GM18517 (cell line): ENCODE data around the gene RAVER2.
A peak's percentile ranks its signal among the peaks of the same experiment; 100 is the strongest.

Source experiments
- ATAC-seq: cut with Tn5 transposase; IDR thresholded peaks from one replicate; pipeline ENCODE4 v1.9.1; 2021; ENCODE audit warnings: mild to moderate bottlenecking, moderate library complexity; ENCODE audit not compliant: unreplicated experiment

The RAVER2 gene

DNA sequence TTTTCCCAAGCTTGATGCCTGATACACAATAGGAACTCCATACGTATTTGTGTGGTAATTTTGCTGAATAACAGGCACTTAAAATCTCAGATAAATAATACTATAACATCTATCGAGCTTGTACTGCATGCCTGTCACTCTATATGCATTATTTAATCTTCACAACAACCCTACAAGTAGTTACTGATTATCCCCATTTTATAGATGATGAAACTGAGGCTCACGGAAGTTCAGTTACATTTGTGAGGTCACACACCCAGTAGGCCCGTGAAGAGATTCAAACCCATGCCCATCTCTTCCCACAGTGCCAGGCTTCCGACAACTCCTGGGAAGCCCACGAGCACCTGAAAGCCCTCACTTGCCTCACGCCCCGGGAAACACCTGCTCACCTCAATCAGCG is 98.8 kb downstream of the RAVER2 start:
- no peak for ATAC-seq

DNA sequence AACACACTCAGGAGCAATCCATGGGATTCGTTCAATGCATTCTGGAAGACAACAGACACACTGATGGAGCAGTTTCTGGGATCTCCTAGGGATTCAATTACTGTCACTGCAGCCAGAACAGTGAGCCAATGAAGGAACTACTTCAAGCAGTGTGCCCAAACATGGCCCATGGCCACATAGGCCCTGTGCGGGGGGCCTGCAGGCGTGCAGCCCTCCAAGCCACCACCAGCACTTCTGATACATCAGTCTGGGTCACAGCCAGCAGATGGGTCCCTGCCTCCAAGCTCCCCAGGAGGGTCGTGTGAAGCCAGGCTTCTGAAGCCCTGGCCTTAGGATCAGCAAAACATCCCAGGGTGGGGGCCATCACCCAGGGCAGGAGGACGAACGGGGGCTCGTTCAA is 99.3 kb downstream of the RAVER2 start:
- no peak for ATAC-seq

DNA sequence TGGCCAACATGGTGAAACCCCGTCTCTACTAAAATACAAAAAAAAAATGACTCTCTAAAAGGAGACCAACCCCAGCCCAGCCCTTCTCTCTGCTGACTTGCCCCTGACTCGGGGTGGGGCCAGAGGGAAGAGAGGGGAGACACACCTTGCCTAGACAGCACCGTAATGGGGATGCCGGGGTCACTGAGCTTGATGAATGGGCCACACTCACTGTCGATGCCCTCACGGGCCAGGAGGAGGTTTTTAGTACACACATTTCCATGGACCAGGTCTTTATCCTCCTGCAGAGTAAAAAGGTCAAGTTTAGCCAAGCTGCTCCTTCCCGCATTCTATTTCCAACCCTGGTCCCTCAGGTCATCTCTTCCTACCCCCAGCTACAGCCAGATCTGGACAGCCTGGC is 99.7 kb downstream of the RAVER2 start:
- ATAC-seq: no peak

DNA sequence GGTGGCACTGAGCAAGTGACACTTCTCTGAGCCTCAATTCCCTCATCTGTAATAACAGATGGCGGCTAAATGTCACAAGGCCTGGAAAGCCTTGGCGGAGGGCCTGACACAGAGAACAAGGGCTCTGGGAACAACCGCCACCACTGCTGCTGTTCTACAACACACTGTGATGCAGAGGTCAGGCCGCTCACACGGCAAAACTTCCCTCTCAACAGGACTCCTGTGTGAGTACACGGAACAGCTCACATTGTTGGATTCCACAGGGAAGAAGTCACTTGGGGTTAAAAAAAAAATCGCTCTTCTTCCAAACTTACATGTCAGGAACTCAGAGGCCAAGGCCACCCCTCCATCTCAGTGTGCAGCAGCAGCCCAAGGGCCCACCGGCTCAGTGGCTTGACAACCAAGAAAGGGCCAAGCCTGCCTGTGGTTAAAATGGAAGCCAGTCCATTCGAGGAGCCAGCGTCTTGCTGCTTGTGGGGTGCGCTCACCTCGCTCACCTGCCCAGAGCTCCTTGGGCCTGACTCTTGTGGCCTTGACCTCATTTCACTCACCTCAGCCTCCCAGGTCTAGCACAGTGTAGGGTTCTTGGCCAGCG is 101.1 kb downstream of the RAVER2 start:
- ATAC-seq: no peak

DNA sequence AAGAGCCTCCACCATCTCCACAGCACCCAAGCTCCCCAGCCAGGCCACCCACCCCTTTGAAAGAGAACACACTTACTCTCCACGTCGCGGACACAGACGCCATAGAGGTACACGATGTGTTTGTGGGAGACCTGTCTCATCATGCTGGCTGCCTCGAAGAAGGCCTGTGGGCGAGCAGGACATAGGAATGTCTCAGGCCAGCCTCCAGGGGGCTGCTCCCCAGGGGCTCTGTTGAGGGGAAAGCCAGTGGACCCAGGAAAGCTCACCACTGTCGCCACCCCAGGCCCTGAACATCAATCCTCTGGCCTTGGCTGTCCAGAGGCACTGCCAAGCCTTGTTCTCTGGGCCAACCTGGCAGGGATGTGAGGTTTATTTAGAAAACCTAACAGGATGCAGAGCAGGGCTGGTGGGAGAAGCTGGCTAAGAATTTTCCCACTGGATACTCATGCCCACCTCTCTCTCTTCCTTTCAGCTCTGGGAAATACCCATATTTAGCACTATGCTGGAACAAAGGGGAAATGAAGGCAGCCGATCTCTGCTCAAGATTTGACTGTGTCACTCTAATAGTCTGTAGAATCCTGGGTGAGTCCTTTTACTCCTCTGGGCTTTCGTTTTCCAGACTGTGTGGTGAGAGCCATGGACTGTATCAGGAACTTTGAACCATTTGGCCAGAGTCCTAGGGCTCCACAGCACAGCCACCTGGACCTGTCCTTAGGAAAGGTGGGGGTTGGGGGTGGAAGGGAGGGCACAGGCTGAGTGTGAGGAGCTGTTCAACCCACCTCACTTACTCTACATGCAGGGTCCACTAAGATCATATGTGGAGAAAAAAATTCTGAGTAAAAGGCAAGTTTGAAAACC is 101.9 kb downstream of the RAVER2 start:
- no peak for ATAC-seq

DNA sequence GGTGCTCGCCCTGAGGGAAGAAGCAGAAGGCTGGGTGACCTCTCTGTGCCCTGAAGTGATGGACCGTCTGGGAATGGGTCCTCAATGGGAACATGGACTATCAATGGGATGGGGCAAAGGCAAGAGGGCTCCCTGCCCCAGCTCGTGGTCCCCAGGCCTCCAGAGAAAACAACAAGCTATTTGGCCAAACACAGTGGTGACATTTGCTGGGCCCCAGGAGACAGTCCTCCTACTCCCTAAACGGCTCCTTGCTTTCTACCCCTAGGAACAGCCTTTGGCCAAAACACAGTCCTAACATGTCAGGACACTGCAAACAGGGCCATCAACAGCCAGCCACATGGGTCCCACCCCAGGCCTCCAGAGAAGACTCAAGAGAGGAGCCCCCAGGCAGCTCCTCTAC is 102.8 kb downstream of the RAVER2 start:
- ATAC-seq: no peak

DNA sequence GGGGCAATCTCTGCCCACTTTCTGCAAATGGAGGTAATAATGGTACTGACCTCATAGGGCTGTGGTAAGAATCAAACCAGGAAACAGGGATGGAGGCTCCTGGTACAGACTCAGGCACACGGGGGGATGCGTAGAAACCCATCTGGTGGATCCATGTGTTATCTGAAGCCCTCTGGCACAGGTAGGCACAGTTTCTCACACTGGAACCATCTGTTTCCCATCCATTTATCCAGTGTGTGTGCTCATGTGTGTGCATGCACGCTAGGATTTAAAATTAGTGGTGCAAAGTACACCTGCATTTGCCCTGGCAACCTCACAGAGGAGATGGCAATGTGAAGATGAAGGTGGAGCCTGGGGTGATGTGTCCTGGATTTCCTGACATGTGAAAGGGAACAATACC is 103.3 kb downstream of the RAVER2 start:
- ATAC-seq: no peak

DNA sequence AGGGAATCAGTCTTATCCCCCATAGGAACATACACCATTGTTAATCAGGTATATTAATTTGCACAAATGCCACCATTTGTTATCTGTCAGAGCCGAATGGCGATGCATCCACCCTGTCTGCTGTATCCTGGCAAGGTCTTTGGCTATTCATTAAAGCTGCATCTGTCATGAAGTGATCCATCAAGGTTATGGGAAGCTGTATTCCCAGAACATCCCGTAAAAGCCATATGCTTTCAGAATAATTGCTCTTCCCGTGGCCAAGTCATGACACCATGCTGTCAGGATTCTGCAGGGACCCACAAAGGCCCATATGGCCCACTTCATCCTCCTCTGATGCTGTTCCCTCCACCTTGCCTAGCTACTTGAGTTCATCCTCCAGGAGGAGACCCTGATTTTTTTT is 103.9 kb downstream of the RAVER2 start:
- no peak for ATAC-seq

DNA sequence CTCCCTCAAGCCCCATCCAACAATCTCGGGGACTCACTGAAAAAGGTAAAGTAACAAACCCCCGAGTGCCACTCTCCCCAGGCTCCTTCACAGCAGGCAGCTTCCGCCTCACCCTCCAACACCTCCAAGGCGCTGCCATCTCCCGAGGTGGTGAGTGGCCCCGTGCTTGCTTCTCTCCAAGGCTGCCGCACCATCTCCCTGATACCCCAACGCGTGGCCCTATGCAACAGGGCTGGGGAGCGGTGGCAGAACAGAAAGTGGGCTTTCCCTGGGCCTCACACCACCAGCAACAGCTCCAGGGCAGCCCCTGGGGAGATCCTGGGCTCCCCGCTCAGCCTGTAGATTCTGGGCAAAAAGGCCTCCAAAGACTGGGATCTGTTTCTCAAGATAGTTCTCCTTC is 105.1 kb downstream of the RAVER2 start:
- ATAC-seq: no peak

DNA sequence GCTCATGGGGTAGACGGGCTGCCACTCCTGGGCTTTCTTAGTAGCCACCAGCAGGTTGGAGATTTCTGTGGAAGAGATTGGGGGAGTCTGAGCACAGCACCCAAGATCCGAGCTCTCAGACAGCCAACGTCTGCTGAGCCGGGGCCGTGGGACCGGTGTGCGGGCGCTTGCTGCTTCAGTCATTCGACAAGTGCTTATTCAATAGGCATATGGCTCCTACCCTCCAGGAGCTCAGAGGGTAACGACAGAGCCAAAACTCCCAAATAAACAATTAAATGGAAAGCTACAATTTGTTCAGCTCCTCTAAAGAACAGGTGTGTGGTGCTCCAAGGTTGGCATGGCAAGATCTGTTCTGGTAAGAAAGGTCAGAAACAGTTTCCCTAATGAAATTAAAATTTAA is 106.0 kb downstream of the RAVER2 start:
- no peak for ATAC-seq

DNA sequence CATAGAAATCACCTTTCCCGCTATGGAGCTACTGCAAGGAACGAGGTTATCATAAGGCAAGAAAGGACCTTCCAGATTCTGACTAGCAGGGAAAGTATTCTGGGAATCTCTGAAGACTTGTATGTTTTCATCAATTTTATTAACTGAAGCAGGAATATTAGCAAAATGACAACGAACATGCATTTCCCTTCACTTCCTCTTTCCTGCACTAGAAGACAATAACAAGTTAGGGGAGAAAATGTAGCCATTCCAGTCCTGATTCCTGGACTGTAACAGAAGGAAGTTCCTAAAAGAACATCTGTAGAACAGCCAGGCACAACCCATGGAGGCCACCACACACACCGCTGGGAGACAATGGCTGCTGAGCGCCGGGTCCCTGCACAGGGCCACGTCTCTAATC is 106.8 kb downstream of the RAVER2 start:
- no peak for ATAC-seq

DNA sequence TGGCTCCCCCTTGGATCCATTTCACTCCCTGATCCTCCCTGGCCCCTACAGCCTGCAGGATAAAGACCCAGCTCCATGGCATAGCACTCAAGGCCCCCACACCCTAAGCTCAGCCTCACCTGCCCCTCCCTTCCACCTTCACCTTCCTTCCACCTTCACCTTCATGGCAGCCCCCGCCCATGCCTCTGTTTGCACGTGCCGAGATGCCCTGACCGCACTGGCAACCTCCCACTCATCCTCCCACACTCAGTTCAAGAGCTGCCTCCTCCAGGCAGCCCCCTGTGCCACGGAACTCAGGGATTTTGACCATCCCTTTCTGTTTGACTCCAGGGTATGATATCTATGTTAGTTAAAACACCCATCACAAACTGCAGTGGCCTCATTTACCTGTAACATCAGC is 109.8 kb downstream of the RAVER2 start:
- ATAC-seq: no peak

DNA sequence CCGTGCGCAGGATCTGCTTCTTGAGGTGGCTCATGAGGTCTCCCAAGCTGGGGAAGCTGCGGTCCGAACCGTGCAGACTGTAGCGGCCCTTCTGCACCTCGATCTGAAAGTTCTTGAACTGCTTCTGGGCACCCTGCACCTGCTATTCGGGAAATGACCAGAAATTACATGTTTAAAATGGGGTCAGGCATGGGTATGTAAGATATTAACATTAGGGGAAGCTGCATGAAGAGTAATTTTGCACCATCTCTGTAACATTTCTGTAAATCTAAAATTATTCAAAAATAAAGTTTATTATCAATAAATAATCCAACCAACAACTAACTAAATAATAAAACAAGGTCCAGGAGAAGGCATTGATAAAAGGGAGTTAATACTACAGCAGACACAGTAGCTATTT is 110.7 kb downstream of the RAVER2 start:
- ATAC-seq: no peak

DNA sequence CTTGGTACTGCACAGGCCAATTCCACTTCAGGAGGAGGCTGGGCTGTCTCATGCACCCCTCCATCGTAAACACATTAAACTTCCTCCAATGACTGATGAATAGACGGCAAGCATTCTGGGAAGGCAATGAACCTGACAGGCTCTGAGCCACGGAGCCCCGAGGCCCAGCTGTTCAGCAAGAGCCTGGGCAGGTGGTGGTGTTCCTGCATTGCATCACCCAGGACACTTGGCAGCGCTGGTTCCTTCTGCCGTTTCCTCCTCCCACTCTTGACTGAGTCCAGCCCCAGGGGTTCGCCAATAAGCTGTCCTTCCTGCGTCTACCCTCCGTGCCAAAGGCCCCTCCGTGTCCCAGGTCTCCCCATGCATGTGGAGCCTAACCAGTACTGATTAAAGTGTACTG is 111.7 kb downstream of the RAVER2 start:
- no peak for ATAC-seq

DNA sequence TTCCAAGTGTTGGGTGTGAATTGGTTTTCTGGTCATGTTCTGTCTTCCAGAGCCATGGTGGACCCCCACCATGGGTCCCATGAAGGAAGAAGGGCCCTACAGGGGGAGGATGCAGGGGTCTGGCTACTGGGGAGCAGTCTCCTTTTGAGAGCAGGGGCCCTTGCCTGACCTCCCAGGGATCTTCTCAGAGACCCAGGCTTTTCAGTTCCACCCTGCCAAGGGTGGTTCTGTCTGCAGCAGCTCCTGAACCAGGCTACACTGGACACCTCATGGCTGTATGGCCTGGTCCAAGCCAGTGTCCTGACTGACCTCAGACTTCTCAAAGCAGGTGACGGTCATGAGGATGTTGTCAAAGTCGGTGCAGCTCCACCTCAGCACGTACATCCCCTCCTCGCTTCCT is 112.5 kb downstream of the RAVER2 start:
- no peak for ATAC-seq

DNA sequence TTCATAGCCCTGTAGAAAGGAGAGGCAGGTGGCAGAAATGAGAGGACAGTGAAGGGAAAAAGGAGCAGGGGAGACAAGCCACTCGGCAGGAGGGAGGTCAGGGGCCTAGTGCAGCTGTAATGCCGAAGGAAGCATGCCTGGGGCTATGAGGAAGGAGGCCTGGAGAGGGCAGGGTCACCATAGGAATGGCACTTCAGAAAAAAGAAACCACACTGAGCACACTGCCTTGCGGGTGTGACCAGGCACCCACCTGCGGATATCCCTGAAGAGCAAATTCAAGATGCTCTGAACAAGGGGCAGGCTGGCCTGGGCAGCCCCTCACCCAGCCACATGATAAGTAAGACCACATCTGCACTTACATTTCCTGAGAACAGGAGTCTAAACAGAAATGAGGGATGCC is 116.7 kb downstream of the RAVER2 start:
- ATAC-seq: no peak

DNA sequence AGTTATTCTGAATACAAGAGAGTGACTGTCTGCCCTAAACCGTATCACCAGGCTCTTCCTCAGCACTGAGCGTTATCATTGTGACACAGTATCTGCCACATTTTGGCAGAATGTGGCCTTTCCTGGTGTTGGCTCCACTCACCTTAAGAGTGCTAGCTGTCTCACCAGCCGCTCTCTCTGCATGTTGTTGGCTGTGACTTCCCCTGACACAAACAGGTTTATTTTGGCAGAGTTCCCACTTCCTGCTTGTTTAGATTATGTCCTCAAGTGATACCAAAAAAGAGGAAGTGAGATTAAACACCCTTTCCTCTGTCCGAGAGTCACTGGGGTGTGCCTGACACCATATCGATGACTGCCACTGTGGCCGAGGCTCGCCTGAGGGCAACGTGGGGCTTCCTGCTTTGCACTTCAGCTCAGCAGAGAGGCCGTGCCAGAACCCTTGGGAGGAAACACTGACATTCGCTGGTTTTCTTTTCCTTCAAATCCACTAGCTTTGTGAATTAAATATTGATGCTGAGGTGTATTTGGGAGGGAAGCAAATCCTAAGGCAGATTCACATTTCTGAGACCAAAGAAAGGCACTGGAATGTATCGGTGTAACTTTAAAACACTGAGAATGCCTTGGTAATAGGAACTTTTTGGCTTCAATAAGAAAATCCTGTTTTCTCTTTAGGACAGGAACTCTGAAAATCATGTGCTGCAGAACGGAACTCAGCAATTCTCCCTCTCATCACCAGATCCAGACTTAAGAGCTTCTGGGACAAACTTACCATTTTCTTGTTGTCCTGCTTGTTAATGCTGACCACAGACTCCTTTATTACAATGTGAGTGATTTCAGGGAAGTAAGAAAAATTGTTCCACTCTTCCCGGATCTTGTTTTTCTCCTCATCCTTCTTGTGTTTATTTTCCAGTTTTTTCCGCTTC is 119.4 kb downstream of the RAVER2 start:
- peak; percentile 100 for ATAC-seq

DNA sequence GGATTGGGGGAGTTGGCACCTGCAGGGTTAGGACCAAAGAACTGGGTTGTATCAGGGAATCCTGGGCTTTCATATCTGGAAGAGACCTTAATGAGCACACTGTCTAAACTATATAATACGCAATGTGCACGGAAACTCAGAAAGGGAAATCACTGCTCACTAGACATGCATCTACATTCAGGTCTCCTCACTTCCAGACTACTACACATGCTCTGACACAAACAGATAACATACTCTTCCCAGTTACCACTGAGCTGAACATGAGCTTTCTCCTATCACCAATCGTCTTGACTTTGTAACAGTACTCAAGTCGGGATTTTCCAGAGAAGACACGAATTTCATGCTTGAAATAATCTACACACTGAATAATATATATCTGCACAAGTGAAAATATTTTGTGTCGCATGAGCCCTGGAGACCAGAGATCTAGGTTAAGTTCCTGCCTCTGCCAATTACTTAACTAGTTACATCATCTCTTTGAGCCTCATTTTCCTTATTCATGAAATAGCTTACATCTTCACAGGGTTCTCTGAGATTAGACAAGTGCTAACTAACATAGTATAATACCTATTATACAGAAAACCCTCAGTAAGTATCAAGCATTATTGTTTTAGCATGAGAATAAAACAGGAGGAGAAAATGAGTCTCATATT is 120.4 kb downstream of the RAVER2 start:
- ATAC-seq: no peak

DNA sequence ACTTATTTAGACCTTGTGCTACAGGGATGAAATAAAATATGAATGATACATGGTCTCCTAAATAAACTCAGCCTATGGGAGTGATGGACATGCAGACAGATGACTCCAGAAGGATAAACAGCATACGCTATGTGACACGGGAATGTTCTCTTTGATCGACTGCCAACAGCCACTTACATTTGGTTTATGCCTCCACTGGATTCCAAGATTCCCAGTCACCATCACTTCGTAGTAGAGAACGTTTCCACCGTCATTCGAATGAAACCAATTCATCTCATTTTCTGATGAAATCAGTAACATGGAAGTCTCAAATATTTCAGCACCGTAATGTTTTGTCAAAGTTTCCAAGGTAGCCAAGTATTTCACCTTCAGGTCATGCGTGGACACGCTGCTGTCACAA is 121.8 kb downstream of the RAVER2 start:
- ATAC-seq: no peak

DNA sequence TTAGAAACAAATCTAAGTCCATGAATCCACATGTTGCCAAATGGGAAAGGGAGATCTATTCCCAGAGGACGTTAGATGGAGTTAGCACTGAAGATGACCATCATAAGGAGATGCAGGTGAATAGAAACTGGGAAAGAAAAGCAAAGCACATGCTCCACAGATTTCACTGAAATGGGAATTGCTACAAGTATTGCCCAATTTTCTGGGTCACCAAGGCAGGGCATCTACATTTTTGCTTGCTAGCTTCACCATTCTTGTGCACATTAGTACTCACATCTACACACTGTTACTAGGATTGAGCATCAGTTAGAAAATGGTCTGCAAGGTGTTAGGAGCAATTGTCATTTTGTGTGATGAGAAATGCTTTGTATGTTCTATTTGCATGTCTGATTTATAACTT is 122.4 kb downstream of the RAVER2 start:
- ATAC-seq: no peak

DNA sequence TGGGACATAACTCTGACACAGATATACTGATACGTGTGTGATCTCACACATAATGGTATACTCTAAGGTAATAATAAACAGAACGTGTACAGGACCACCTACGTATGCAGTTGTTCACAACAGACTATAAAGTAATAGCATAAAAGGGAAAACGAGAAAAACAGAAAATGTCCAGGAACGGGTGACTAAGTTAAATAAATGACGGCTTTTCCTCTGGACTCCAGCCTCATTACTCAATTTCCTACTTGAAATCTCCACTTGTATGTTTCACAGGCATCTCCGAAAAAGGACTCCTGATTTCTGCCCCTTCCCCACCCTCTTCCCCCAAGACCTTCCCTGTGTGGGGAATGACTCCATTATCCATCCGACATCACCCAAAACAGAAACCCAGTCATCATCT is 126.4 kb downstream of the RAVER2 start:
- ATAC-seq: no peak
